ENCODE results near the gene PLPP7. TPM values are rescaled to one million over a fixed set of nuclear protein-coding genes. Genes with fewer than 3 reads are reported as not detected.

Gene PLPP7
- polyA plus RNA-seq, 1 of the 3 experiments (the other 2 are of a cell fraction): 8.6 TPM

DNA sequence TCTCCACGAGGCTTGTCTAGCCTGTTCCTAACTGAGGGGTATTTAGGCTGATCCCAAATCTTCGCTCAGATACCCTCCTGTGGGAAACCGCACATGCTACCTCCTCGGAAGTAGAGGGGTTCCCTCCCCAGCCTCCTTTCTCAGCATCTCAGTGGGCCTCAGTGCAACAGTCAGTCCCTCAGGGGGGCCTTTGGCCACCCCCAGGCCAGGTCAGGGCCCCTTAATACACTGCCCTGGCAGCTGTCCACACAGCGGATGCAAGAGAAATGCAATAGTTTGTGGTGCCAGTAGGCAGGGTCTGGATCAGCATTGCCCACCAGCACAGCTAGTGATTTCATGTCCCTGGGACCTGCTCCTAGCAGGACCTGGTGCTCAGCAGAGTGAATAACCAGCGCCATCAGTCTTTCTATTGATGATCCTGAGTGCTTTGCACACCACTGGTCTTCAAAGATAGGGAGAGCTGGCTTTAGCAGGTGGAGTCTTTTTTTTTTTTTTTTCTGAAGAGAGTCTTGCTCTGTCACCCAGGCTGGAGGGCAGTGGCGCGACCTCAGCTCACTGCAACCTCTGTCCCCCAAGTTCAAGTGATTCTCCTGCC, 7.5 kb downstream of the PLPP7 start:
- no peak overlapping the region for H3K27ac ChIP-seq (ENCODE audit: low read depth in 2 of 2, low read length in 1 of 2)
- ChIA-PET CTCF (interaction anchor here (1.5 kb wide), 1 partner anchor 39 kb away, joined by 7 read pairs; no protein-coding TSS in a partner anchor), POLR2A (no interaction called here)
- WGBS (ENCODE audit: low lambda C conversion rate): 83% methylated on average over 7 of the region's 8 CpGs
- H3K9me3 ChIP-seq: no peaks in the 10 kb centered on the region
- TF ChIP-seq TAF1 (IDR thresholded peaks at IDR 0.05; ENCODE audit: borderline replicate concordance, low read depth, low read length) (no peak), MXI1 (IDR thresholded peaks at IDR 0.05; ENCODE audit: low read depth, low read length) (no peak), TCF12 (IDR thresholded peaks at IDR 0.05) (no peak), RFX5 (IDR thresholded peaks at IDR 0.05; ENCODE audit: low read length) (no peak), RXRA (IDR thresholded peaks at IDR 0.05; ENCODE audit: borderline replicate concordance, low read depth) (no peak), NFIC (IDR thresholded peaks at IDR 0.05; ENCODE audit: borderline replicate concordance) (no peak), EP300 (IDR thresholded peaks at IDR 0.05; ENCODE audit: borderline replicate concordance in 1 of 2, low read depth in 1 of 2, low read length in 1 of 2) (no peak), CHD2 (IDR thresholded peaks at IDR 0.05; ENCODE audit: low read length, partially characterized antibody) (no peak), NRF1 (IDR thresholded peaks at IDR 0.05; ENCODE audit: low read depth, low read length) (no peak), FOXM1 (IDR thresholded peaks at IDR 0.05; ENCODE audit: low read depth) (no peak)
- TF ChIP-seq, protein P1, sequence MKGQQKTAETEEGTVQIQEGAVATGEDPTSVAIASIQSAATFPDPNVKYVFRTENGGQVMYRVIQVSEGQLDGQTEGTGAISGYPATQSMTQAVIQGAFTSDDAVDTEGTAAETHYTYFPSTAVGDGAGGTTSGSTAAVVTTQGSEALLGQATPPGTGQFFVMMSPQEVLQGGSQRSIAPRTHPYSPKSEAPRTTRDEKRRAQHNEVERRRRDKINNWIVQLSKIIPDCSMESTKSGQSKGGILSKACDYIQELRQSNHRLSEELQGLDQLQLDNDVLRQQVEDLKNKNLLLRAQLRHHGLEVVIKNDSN (IDR thresholded peaks at IDR 0.05; ENCODE audit: borderline replicate concordance, low read depth): no peak
- TF ChIP-seq, protein P2, sequence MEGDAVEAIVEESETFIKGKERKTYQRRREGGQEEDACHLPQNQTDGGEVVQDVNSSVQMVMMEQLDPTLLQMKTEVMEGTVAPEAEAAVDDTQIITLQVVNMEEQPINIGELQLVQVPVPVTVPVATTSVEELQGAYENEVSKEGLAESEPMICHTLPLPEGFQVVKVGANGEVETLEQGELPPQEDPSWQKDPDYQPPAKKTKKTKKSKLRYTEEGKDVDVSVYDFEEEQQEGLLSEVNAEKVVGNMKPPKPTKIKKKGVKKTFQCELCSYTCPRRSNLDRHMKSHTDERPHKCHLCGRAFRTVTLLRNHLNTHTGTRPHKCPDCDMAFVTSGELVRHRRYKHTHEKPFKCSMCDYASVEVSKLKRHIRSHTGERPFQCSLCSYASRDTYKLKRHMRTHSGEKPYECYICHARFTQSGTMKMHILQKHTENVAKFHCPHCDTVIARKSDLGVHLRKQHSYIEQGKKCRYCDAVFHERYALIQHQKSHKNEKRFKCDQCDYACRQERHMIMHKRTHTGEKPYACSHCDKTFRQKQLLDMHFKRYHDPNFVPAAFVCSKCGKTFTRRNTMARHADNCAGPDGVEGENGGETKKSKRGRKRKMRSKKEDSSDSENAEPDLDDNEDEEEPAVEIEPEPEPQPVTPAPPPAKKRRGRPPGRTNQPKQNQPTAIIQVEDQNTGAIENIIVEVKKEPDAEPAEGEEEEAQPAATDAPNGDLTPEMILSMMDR (IDR thresholded peaks at IDR 0.05): no peak
- no peak overlapping the region for H2AFZ ChIP-seq (ENCODE audit: low read depth)
- H4K20me1 ChIP-seq (ENCODE audit: insufficient read depth): no peaks in the 10 kb centered on the region
- H3K4me1 ChIP-seq (ENCODE audit: control insufficient read depth in 1 of 2, insufficient read depth in 2 of 2, low read depth in 1 of 2, low read length in 1 of 2): peaks cover 0 to 5% of the 10 kb centered on the region in 2 experiments; a peak in 1 of 4 replicates
- peaks cover 0 to 7% of the 10 kb centered on the region in 2 experiments for H3K36me3 ChIP-seq (replicated peaks in 1 of 2; ENCODE audit: control insufficient read depth in 1 of 2, insufficient read depth in 2 of 2, low read length in 1 of 2)
- H3K79me2 ChIP-seq (ENCODE audit: insufficient read depth): no peaks in the 10 kb centered on the region
- no peaks in the 10 kb centered on the region for H3K27me3 ChIP-seq (ENCODE audit: insufficient read depth)
- DNase-seq: no peak
- H3K9ac ChIP-seq: no peak overlapping the region
- no peak overlapping the region for H3K4me2 ChIP-seq
- H3K4me3 ChIP-seq (ENCODE audit: low read depth in 2 of 2, low read length in 1 of 2): no peak overlapping the region
- H3F3A ChIP-seq (replicated peaks; ENCODE audit: insufficient read depth): no peaks in the 10 kb centered on the region
- no peaks in the 10 kb centered on the region for H3K9me2 ChIP-seq

DNA sequence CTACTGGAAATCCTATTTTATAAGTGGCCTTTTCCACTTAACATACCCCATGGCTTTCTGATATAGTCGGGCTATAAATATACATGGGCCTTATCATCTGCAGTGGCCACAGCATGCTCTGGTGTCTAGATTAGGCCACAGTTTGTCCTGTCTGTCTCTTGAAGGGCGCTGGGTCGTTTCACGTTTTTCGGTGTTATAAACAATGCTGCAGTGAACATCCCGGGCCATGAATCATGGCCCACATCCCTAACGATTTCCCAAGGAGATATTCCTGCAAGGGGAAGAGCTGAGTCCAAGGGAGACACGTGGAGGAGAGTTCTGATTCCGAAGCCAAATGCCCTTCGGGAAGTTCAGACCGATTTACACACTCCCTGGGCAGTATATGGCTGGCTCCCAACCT, 8.4 kb downstream of the PLPP7 start:
- peaks cover 0 to 4% of the 10 kb centered on the region in 2 experiments for H3K36me3 ChIP-seq (replicated peaks in 1 of 2; ENCODE audit: control insufficient read depth in 1 of 2, insufficient read depth in 2 of 2, low read length in 1 of 2)
- WGBS (ENCODE audit: low lambda C conversion rate): 80% methylated on average over 11 of the region's 11 CpGs
- no peak overlapping the region for H3K4me3 ChIP-seq (ENCODE audit: low read depth in 2 of 2, low read length in 1 of 2)
- H3K4me2 ChIP-seq: no peak overlapping the region
- H3K9me3 ChIP-seq: no peaks in the 10 kb centered on the region
- no peaks in the 10 kb centered on the region for H4K20me1 ChIP-seq (ENCODE audit: insufficient read depth)
- H3K27ac ChIP-seq (ENCODE audit: low read depth in 2 of 2, low read length in 1 of 2): no peak overlapping the region
- ChIA-PET CTCF (interaction anchor here (1.5 kb wide), 1 partner anchor 38 kb away, joined by 7 read pairs; no protein-coding TSS in a partner anchor), POLR2A (no interaction called here)
- peaks cover 0 to 4% of the 10 kb centered on the region in 2 experiments; a peak in 1 of 4 replicates for H3K4me1 ChIP-seq (ENCODE audit: control insufficient read depth in 1 of 2, insufficient read depth in 2 of 2, low read depth in 1 of 2, low read length in 1 of 2)
- no peaks in the 10 kb centered on the region for H3F3A ChIP-seq (replicated peaks; ENCODE audit: insufficient read depth)
- H3K79me2 ChIP-seq (ENCODE audit: insufficient read depth): no peaks in the 10 kb centered on the region
- H3K9ac ChIP-seq: no peak overlapping the region
- H2AFZ ChIP-seq (ENCODE audit: low read depth): no peak overlapping the region
- no peaks in the 10 kb centered on the region for H3K27me3 ChIP-seq (ENCODE audit: insufficient read depth)
- DNase-seq: no peak
- no peaks in the 10 kb centered on the region for H3K9me2 ChIP-seq
- no peak for TF ChIP-seq YY1 (IDR thresholded peaks at IDR 0.05; ENCODE audit: low read depth)
- TF ChIP-seq, protein P3, sequence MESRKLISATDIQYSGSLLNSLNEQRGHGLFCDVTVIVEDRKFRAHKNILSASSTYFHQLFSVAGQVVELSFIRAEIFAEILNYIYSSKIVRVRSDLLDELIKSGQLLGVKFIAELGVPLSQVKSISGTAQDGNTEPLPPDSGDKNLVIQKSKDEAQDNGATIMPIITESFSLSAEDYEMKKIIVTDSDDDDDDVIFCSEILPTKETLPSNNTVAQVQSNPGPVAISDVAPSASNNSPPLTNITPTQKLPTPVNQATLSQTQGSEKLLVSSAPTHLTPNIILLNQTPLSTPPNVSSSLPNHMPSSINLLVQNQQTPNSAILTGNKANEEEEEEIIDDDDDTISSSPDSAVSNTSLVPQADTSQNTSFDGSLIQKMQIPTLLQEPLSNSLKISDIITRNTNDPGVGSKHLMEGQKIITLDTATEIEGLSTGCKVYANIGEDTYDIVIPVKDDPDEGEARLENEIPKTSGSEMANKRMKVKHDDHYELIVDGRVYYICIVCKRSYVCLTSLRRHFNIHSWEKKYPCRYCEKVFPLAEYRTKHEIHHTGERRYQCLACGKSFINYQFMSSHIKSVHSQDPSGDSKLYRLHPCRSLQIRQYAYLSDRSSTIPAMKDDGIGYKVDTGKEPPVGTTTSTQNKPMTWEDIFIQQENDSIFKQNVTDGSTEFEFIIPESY (IDR thresholded peaks at IDR 0.05; ENCODE audit: borderline replicate concordance, low read depth): no peak
- no peak for TF ChIP-seq TEAD4 (IDR thresholded peaks at IDR 0.05; ENCODE audit: borderline replicate concordance, insufficient read depth)
- TF ChIP-seq FOSL2 (IDR thresholded peaks at IDR 0.05; ENCODE audit: borderline replicate concordance, low read depth): no peak
- TF ChIP-seq FOXJ3 (CRISPR knock-in tag; IDR thresholded peaks at IDR 0.05): no peak
- TF ChIP-seq, protein P4, sequence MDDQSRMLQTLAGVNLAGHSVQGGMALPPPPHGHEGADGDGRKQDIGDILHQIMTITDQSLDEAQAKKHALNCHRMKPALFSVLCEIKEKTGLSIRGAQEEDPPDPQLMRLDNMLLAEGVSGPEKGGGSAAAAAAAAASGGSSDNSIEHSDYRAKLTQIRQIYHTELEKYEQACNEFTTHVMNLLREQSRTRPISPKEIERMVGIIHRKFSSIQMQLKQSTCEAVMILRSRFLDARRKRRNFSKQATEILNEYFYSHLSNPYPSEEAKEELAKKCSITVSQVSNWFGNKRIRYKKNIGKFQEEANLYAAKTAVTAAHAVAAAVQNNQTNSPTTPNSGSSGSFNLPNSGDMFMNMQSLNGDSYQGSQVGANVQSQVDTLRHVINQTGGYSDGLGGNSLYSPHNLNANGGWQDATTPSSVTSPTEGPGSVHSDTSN (IDR thresholded peaks at IDR 0.05): no peak
- TF ChIP-seq, protein P1 (IDR thresholded peaks at IDR 0.05; ENCODE audit: borderline replicate concordance, low read depth): no peak
- TF ChIP-seq, protein P5, sequence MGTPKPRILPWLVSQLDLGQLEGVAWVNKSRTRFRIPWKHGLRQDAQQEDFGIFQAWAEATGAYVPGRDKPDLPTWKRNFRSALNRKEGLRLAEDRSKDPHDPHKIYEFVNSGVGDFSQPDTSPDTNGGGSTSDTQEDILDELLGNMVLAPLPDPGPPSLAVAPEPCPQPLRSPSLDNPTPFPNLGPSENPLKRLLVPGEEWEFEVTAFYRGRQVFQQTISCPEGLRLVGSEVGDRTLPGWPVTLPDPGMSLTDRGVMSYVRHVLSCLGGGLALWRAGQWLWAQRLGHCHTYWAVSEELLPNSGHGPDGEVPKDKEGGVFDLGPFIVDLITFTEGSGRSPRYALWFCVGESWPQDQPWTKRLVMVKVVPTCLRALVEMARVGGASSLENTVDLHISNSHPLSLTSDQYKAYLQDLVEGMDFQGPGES (IDR thresholded peaks at IDR 0.05; ENCODE audit: low read depth, low read length): no peak
- no peak for TF ChIP-seq NFIC (IDR thresholded peaks at IDR 0.05; ENCODE audit: borderline replicate concordance)
- TF ChIP-seq CHD2 (IDR thresholded peaks at IDR 0.05; ENCODE audit: low read length, partially characterized antibody): no peak

Data from SK-N-SH (cell line).